ENCODE measurements around the gene FANCL. TPM values are rescaled to one million over a fixed set of nuclear protein-coding genes. Genes with fewer than 3 reads are reported as not detected.

FANCL gene
- total RNA-seq, 1 donor from 2014 or later: 3.2 TPM

GRCh38 chr2:58163913-58164312, 77.2 kb downstream of the FANCL start:
- no peak overlapping the region for H3K4me3 ChIP-seq

GRCh38 chr2:58158481-58158880, 82.6 kb downstream of the FANCL start:
- intact Hi-C loops (cut with DNase I): no loop called here
- H3K36me3 ChIP-seq: peaks cover 18 to 34% of the 10 kb centered on the region in 2 donors

More at GRCh38 chr2:58163913-58164312, 77.2 kb downstream of the FANCL start:
- Histone ChIP-seq H3K4me1 (no peaks in the 10 kb centered on the region), H3K27ac (no peak overlapping the region), H3K27me3 (no peaks in the 10 kb centered on the region), H3K36me3 (peaks cover 14 to 23% of the 10 kb centered on the region in 2 donors), H3K9me3 (no peaks in the 10 kb centered on the region)
- TF ChIP-seq CTCF (IDR thresholded peaks at IDR 0.05): no peak
- intact Hi-C loops (cut with DNase I): no loop called here
- DNase-seq (ENCODE audit: low spot score in 2 of 2): no peak

GRCh38 chr2:58157754-58158153, 83.4 kb downstream of the FANCL start:
- intact Hi-C loops (cut with DNase I): no loop called here
- H3K36me3 ChIP-seq: peaks cover 18 to 33% of the 10 kb centered on the region in 2 donors
- H3K27ac ChIP-seq: no peak overlapping the region
- TF ChIP-seq CTCF (IDR thresholded peaks at IDR 0.05): no peak
- H3K9me3 ChIP-seq: no peaks in the 10 kb centered on the region
- H3K4me3 ChIP-seq: no peak overlapping the region
- no peak for DNase-seq (ENCODE audit: low spot score in 2 of 2)
- H3K4me1 ChIP-seq: no peaks in the 10 kb centered on the region
- H3K27me3 ChIP-seq: no peaks in the 10 kb centered on the region

More at GRCh38 chr2:58158481-58158880, 82.6 kb downstream of the FANCL start:
- no peak for TF ChIP-seq CTCF (IDR thresholded peaks at IDR 0.05)
- Histone ChIP-seq H3K27ac (no peak overlapping the region), H3K9me3 (no peaks in the 10 kb centered on the region), H3K4me1 (no peaks in the 10 kb centered on the region), H3K27me3 (no peaks in the 10 kb centered on the region), H3K4me3 (no peak overlapping the region)
- no peak for DNase-seq (ENCODE audit: low spot score in 2 of 2)

GRCh38 chr2:58156780-58157179, 84.3 kb downstream of the FANCL start:
- no peak for TF ChIP-seq CTCF (IDR thresholded peaks at IDR 0.05)
- intact Hi-C loops (cut with DNase I): no loop called here
- H3K27ac ChIP-seq: no peak overlapping the region
- no peak overlapping the region for H3K4me3 ChIP-seq
- DNase-seq (ENCODE audit: low spot score in 2 of 2): no peak
- no peaks in the 10 kb centered on the region for H3K4me1 ChIP-seq
- no peaks in the 10 kb centered on the region for H3K9me3 ChIP-seq
- no peaks in the 10 kb centered on the region for H3K27me3 ChIP-seq
- H3K36me3 ChIP-seq: peaks cover 13 to 23% of the 10 kb centered on the region in 2 donors

GRCh38 chr2:58155160-58155778, 85.9 kb downstream of the FANCL start:
- no peaks in the 10 kb centered on the region for H3K9me3 ChIP-seq
- no peak overlapping the region for H3K27ac ChIP-seq
- H3K27me3 ChIP-seq: no peaks in the 10 kb centered on the region
- no peaks in the 10 kb centered on the region for H3K4me1 ChIP-seq
- no peak for DNase-seq (ENCODE audit: low spot score in 2 of 2)
- H3K36me3 ChIP-seq: peaks cover 4 to 14% of the 10 kb centered on the region in 2 donors
- H3K4me3 ChIP-seq: no peak overlapping the region
- no peak for TF ChIP-seq CTCF (IDR thresholded peaks at IDR 0.05)
- intact Hi-C loops (cut with DNase I): no loop called here

All from ascending aorta (tissue), 2 donors.